Astrocyte (in vitro differentiated cells and primary cell): Measurements from ENCODE around the gene HCRTR1.

Source experiments
- EZH2 ChIP-seq: IDR thresholded peaks from 2 replicates; pipeline ENCODE4 v1.6.1; 2012; ENCODE audit warnings: mild to moderate bottlenecking, low read length, inconsistent platforms; ENCODE audit not compliant: insufficient read depth
- TF ChIP-seq, protein P1 (sequence below): IDR thresholded peaks from 2 replicates; pipeline ENCODE4 v1.5.1; 2011; ENCODE audit warnings: low read depth, mild to moderate bottlenecking, inconsistent platforms, low read length, moderate library complexity; ENCODE audit not compliant: insufficient read depth

DNA sequence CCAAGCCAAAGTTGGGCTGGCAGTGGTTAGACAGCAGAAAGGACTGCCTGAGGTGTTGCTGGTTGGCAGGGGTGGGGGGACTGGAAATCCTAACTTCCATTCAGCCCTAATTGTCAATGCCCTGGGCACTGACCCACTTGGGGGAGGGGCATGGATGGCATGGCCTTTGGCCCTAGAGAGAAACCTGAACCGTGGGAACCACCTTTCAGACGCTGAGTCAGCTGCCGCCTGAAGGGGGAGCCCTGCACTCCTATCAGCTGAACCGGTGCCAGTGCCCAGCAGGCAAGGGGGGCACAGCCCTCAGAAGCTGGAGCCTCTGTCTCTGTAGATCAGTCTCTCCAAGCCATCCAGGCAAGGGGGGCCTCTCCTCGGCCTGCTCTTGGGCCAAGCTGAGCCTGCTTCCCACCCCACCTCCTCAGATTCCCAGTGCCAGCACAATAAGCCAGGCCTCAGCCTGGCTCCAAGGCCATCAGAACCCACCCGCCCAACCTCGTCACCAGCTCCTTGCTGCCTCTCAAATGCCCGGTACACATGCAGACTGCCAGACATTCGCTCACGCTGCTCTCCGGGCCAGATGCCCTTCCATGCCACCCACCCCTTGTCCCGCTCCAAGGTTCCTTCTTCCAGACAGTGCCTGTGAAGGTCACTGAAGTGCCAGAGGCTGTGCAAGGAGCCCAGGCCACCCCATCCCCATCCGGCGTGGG, 29.6 kb upstream of the HCRTR1 start:
- TF ChIP-seq, protein P1, sequence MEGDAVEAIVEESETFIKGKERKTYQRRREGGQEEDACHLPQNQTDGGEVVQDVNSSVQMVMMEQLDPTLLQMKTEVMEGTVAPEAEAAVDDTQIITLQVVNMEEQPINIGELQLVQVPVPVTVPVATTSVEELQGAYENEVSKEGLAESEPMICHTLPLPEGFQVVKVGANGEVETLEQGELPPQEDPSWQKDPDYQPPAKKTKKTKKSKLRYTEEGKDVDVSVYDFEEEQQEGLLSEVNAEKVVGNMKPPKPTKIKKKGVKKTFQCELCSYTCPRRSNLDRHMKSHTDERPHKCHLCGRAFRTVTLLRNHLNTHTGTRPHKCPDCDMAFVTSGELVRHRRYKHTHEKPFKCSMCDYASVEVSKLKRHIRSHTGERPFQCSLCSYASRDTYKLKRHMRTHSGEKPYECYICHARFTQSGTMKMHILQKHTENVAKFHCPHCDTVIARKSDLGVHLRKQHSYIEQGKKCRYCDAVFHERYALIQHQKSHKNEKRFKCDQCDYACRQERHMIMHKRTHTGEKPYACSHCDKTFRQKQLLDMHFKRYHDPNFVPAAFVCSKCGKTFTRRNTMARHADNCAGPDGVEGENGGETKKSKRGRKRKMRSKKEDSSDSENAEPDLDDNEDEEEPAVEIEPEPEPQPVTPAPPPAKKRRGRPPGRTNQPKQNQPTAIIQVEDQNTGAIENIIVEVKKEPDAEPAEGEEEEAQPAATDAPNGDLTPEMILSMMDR: peak; percentile 22
- TF ChIP-seq EZH2: no peak
